Lung (tissue), 12 donors: ENCODE results near the gene INHBE. TPM values are rescaled to one million over a fixed set of nuclear protein-coding genes. Genes with fewer than 3 reads are reported as not detected.
"Not testable (repeated sequence)": the region's sequence is repeated elsewhere in the genome, so short reads cannot be mapped to it uniquely, and the experiment has no call there.

Source experiments
- ATAC-seq: fragments of 200-7000 bp; cut with Tn5 transposase; one replicate; pipeline ENCODE4 v1.9.1; 2020; ENCODE audit warnings: moderate number of reproducible peaks; ENCODE audit not compliant: insufficient read depth, low FRiP score
- DNase-seq, 3 donors: peaks; one replicate each; pipeline ENCODE4 v3.0.0-alpha.2; 2013 to 2017
- H3K27ac ChIP-seq, 2 donors: one replicate each; pipeline ENCODE4 v1.5.1; 2013; ENCODE audit warnings: mild to moderate bottlenecking in 2 of 2, moderate library complexity in 2 of 2, control low read depth in 1 of 2, inconsistent platforms in 1 of 2, low read depth in 1 of 2, low read length in 1 of 2
- H3K27me3 ChIP-seq, 3 donors: one replicate each; pipeline ENCODE4 v1.5.1; 2013; ENCODE audit warnings: low read length in 2 of 3; ENCODE audit not compliant: control insufficient read depth in 3 of 3, insufficient read depth in 3 of 3
- H3K36me3 ChIP-seq, 4 donors: one replicate each; pipeline ENCODE4 v1.5.1; 2013; ENCODE audit warnings: low read length in 4 of 4, mild to moderate bottlenecking in 1 of 4, moderate library complexity in 1 of 4; ENCODE audit not compliant: control insufficient read depth in 4 of 4, insufficient read depth in 4 of 4
- H3K4me1 ChIP-seq, 5 donors: one replicate each; pipeline ENCODE4 v1.5.1; 2013; ENCODE audit warnings: low read length in 5 of 5, mild to moderate bottlenecking in 2 of 5, moderate library complexity in 1 of 5; ENCODE audit not compliant: control insufficient read depth in 5 of 5, insufficient read depth in 5 of 5
- H3K4me3 ChIP-seq: one replicate; pipeline ENCODE4 v1.5.1; 2013; ENCODE audit warnings: mild to moderate bottlenecking, control low read depth, moderate library complexity
- H3K9ac ChIP-seq, 2 donors: one replicate each; pipeline ENCODE4 v1.5.1; 2013; ENCODE audit warnings: low read length in 2 of 2, control low read depth in 1 of 2; ENCODE audit not compliant: insufficient read depth in 1 of 2
- H3K9me3 ChIP-seq, 4 donors: one replicate each; pipeline ENCODE4 v1.5.1; 2013; ENCODE audit warnings: low read length in 3 of 4, mild to moderate bottlenecking in 1 of 4, moderate library complexity in 1 of 4; ENCODE audit not compliant: control insufficient read depth in 4 of 4, insufficient read depth in 3 of 4
- WGBS, 2 donors: extraction: QIAGEN DNeasy Blood & Tissue Kit; methylation state at CpG; one replicate each; pipeline ENCODE4 v1.1.7; 2013; 5-methylcytosine and 5-hydroxymethylcytosine counted together
- polyA plus RNA-seq, 2 donors: library from polyadenylated mRNA; stranded (reverse); fragments of 200-250 nt; gene quantifications; one replicate each; pipeline ENCODE4 v1.2.1, GENCODE V29; 2013
- total RNA-seq, 2 donors: library from RNA; depleted of rRNA in 1 of 2; stranded (reverse); fragments of >200 nt in 1 of 2; gene quantifications; one replicate each; pipeline ENCODE4 v1.2.1, GENCODE V29; 2014 to 2021
- TF ChIP-seq, protein P1 (sequence below): IDR thresholded peaks from 2 replicates; pipeline ENCODE4 v1.5.1; 2012; ENCODE audit warnings: mild to moderate bottlenecking; ENCODE audit errors: control extremely low read depth, extremely low read depth
- donor health status: control.
- donor health status: control.
- donor health status: Bipolar disorder and iron deficiency.
- donor health status: healthy.
- donor health status: DM: yes; HTN: yes; CAD: no.

Gene INHBE
- total and polyA plus RNA-seq, 4 donors, result 0.12 TPM; not detected in 3

GRCh38 chr12:57439762-57440266 is 15.3 kb upstream of the INHBE start:
- WGBS, 2 donors, result 82 to 91% methylated on average over 4 of the region's 4 CpGs
- Histone ChIP-seq H3K4me3 (no peak overlapping the region), H3K9ac (no peak overlapping the region), H3K9me3 (no peaks in the 10 kb centered on the region), H3K27ac (no peak overlapping the region), H3K4me1 (peaks cover 0 to 2% (median 0%) of the 10 kb centered on the region in 5 donors), H3K27me3 (no peaks in the 10 kb centered on the region), H3K36me3 (no peaks in the 10 kb centered on the region)
- TF ChIP-seq, protein P1, sequence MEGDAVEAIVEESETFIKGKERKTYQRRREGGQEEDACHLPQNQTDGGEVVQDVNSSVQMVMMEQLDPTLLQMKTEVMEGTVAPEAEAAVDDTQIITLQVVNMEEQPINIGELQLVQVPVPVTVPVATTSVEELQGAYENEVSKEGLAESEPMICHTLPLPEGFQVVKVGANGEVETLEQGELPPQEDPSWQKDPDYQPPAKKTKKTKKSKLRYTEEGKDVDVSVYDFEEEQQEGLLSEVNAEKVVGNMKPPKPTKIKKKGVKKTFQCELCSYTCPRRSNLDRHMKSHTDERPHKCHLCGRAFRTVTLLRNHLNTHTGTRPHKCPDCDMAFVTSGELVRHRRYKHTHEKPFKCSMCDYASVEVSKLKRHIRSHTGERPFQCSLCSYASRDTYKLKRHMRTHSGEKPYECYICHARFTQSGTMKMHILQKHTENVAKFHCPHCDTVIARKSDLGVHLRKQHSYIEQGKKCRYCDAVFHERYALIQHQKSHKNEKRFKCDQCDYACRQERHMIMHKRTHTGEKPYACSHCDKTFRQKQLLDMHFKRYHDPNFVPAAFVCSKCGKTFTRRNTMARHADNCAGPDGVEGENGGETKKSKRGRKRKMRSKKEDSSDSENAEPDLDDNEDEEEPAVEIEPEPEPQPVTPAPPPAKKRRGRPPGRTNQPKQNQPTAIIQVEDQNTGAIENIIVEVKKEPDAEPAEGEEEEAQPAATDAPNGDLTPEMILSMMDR, result no peak
- DNase-seq (no peak), ATAC-seq (no peak)

- not testable (repeated sequence) for ATAC-seq
These were observed 13.7 kb upstream of the INHBE start for GRCh38 chr12:57441393-57441792.

DNA sequence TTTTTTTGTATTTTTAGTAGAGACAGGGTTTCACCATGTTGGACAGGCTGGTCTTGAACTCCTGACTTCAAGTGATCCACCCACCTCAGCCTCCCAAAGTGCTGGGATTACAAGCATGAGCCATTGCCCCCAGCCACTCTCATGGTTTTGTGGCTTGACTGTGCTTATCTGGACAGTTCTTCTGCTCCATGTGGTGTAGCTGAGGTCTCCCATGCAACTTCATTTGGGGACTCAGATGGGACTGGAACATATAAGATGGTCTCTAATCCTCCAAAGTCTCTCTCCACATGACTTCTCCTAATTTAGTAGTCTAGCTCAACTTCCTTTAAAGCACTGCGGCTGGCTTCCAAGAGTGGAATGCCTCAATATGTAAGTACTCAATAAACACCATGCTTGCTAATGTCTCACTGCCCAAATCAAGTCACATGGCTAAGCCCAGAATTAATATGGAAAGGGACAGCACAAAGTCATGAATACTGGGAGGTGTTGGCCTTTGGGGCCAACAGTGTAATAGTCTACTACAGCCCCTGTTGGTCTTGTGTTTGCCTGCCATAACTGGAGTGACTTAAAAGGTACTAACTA is 13.2 kb upstream of the INHBE start:
- TF ChIP-seq, protein P1, result no peak
- no peak overlapping the region for H3K4me3 ChIP-seq
- H3K4me1 ChIP-seq, result peaks cover 0 to under 1% (median 0%) of the 10 kb centered on the region in 5 donors
- no peaks in the 10 kb centered on the region for H3K27me3 ChIP-seq
- 30 to 37% methylated on average over 1 of the region's 1 CpG for WGBS, 2 donors
- ATAC-seq (no peak), DNase-seq (peak in 1 of 3 donors; percentile 26)
- no peak overlapping the region for H3K9ac ChIP-seq
- no peaks in the 10 kb centered on the region for H3K36me3 ChIP-seq
- no peaks in the 10 kb centered on the region for H3K9me3 ChIP-seq
- H3K27ac ChIP-seq, result no peak overlapping the region

More at GRCh38 chr12:57441393-57441792, 13.7 kb upstream of the INHBE start:
- not testable (repeated sequence) for H3K9me3 ChIP-seq, H3K4me1 ChIP-seq, H3K9ac ChIP-seq, DNase-seq, H3K27me3 ChIP-seq, H3K36me3 ChIP-seq, H3K27ac ChIP-seq, H3K4me3 ChIP-seq
- 95 to 100% methylated on average over 2 of the region's 2 CpGs for WGBS, 2 donors

DNA sequence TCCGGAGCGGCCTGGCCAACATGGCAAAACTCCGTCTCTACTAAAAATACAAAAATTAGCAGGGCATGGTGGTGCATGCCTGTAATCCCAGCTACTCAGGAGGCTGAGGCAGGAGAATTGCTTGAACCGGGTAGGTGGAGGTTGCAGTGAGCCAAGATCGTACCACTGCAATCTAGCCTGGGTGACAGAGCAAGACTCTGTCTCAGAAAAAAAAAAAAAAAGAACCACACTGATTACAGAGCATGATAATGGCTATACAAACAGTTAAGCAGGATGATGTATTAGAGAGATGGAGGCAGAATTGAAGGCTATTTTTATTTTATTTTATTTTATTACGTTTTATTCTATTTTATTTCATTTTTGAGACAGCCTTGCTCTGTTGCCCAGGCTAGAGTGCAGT is 10.8 kb upstream of the INHBE start:
- ATAC-seq, H3K4me1 ChIP-seq, H3K4me3 ChIP-seq, H3K27me3 ChIP-seq, H3K9me3 ChIP-seq, DNase-seq, H3K36me3 ChIP-seq, H3K9ac ChIP-seq, H3K27ac ChIP-seq: not testable (repeated sequence)
- WGBS, 2 donors, result 87 to 95% methylated on average over 6 of the region's 6 CpGs
